GM18867 (cell line): ENCODE data around the gene ADAM8.

Source experiments
- ATAC-seq: cut with Tn5 transposase; IDR thresholded peaks from one replicate; pipeline ENCODE4 v1.9.1; 2021; ENCODE audit warnings: mild to moderate bottlenecking, moderate library complexity; ENCODE audit not compliant: unreplicated experiment

ADAM8 gene

DNA sequence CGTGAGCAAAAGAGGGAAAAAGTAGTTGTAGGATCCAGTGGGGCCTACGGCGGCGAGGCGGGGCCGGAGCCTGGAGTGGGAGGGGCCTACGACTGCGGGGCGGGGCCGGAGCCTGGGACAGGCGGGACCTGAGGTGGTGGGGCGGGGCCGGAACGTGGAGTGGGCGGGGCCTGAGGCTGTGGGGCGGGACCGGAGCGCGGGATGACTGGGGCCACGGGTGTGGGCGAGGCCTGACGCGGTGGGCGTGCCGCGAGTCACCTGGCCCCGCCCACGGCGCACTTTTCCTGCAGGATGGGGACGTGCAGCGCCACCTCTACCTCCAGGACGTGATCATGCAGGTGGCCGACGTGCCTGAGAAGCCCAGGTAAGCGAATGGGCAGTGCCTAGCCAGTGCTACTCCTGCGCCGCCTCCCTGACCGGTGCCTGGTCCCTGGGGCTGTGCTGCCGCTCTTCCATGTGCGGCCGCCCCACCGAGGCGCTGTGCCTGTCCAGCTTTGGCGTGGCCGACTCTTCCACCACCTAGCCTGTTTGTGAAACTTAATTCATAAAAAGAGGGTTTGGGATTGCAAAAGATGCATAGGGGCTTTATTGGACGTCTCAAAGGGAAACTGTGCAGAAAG lies 32.5 kb upstream of the ADAM8 start:
- peak; percentile 60 for ATAC-seq

DNA sequence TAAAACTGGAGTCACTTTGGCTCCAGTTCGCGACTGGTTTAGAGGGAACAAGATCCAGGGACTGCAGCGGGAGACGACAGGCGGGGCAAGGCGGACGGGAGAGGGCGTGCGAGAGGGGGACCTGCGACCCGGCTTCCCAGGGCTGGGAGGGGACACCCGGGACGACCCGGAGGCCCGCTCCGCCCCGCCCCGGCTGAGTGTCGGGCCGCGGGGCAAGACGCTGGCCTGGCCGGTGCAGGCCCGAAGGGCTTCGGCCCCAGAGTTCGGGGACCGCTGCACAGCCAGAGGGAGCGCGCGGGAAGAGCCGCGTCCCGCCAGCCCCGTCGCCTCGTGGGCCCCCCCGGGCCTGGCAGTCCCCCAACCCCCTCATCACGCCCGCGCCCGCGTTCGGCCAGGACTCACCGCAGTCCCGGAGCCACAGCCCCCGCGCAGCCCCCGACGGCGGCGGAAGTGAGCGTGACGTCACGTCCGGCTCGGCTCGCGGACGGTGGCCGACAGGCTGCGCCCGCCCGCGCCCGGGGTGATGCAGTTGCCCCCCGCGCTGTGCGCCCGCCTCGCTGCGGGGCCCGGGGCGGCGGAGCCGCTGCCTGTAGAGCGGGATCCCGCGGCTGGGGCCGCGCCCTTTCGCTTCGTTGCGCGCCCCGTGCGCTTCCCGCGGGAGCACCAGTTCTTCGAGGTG lies 31.9 kb upstream of the ADAM8 start, which contains the start of the genes TUBGCP2 and ZNF511:
TSS of gene TUBGCP2 (minus strand) at position 452 of the 679 bp plus-strand sequence. CDS start 5,931 bp downstream, outside the sequence.
TSS of gene ZNF511 (plus strand) at position 494 of the 679 bp plus-strand sequence. CDS start at position 524, 30 bp downstream.
- peak; percentile 82 for ATAC-seq

DNA sequence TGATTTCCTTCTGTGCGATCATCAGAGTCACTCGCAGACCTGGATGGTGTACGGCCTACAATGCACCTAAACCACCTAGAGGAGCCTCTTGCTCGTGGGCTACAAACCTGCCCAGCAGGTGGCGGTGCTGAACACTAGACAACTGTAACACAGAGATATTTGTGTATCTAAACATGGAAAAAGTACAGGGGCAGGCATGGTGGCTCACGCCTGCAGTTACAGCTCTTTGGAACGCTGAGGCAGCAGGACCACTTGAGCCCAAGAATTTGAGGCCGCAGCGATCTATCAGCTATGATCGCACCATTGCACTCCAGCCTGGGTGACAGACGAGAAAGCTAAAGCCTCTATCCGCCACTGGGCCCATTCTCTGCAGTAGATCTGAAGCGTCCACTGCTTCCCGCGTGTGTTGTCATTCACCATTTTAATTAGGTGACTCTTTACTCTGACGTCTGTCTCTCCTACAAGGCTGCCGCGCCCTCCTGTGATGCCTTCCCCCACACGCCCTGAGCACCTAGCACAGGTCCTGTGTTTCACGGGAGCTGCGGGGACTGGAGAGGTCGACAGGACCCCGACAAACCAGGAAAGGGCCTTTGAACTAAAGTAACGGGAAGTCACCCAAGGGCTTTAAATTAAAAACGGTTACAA lies 31.2 kb upstream of the ADAM8 start:
- peak; percentile 42 for ATAC-seq

DNA sequence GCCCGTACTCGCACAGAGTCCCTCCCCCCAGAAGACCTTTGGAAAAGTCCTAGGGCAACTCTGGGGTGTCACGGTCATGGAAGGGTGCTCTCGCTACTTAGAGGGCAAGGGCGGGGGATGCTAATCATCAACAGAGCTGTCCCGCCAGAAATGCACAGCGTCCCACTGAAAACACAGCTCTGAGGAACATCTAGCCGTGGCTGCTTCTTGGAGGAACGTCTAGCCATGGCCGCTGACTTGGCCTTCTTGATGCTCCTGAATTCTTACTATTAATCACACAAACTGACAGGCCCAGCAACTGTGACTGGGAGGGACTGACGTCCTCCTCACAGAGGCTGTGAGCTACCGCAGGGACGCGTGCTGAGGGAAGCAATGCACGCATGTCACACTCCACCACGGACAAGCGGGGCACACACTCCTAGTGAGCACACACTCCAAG lies 30.3 kb upstream of the ADAM8 start:
- no peak for ATAC-seq

DNA sequence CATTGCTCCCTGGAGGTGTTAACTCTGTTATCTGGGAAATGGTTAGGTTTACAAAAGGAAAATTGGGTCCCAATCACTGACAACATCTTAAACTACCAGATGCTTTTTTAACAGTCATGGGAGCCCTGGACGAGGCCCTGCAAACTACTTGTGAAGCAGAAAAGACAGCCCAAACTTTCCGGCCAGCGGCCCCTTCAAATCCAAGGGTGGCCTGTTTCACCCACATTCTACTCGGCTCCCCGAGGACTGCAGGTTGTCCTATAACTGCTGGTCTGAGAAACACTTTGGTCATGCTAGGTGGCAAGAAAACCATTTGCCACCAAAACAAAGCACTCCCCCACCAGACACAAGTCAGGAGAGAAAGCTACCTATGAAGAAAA lies 29.4 kb upstream of the ADAM8 start:
- no peak for ATAC-seq

DNA sequence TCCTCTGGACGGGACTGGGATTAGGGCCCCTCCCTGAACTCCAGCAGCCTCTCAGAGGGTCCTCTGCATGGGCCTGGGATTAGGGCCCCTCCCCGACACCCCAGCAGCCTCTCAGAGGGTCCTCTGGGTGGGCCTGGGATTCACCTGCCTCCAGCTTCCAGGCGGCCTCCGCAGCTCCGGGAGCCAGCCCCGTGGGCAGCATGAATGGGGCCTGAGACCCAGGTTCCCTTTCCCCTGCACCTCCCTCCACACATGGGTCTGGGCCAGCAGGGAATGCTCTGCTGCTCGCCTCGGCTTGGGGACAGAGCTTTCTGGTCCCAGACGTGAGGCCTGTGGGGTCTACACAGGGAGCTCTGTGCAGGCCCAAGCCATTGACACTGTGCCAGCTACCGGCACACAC lies 26.5 kb upstream of the ADAM8 start:
- ATAC-seq, result no peak

DNA sequence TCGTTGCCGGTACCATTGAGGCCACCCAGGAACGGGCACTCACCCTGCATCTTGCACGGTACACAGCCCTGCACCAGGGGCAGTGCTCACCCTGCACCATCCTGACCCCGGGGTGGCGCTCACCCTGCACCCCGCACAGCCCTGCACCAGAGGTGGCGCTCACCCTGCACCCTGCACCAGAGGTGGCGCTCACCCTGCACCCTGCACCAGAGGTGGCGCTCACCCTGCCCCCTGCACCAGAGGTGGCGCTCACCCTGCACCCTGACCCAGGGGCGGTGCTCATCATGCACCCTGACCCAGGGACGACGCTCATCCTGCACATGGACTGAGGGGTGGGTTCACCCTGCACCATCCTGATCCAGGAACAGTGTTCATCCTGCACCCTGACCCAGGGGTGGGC lies 25.6 kb upstream of the ADAM8 start:
- ATAC-seq, result no peak

DNA sequence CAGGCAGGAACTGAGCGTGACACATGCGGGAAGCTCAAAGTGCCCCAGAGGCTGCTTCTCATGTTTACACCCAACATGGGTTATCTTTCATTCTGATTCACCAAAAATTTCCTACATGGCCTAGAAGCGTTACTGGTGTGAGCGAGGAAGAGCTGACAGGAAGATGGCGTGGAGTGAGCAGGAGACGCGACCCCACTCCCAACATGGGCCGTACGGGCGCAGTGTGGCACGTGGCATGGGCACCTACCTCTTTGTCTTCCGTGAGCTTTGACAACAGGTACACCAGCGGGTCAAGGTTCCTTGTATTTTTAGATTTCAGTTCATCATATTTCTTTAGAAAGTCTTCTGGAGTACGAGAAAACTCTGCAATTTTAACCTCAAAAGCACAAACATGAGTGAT lies 23.1 kb upstream of the ADAM8 start:
- no peak for ATAC-seq

DNA sequence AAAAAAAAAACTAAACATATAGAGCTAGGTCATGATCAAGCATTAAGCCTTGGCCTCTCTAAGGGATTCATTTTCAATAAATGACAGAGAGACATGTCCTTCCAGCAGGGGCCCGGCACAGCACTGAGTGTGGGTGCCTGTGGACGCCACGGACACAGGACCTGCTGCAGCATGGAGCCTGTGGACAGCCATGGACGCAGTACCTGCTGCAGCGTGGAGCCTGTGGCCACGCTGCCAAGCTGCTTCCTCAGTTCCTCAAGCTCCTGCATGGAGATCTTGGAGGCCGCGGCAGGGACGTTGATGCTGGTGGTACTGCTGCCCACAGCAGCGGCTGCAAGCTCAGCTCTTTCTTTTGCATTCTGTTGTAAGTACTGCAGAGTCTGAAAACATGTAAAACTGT lies 22.6 kb upstream of the ADAM8 start:
- no peak for ATAC-seq

DNA sequence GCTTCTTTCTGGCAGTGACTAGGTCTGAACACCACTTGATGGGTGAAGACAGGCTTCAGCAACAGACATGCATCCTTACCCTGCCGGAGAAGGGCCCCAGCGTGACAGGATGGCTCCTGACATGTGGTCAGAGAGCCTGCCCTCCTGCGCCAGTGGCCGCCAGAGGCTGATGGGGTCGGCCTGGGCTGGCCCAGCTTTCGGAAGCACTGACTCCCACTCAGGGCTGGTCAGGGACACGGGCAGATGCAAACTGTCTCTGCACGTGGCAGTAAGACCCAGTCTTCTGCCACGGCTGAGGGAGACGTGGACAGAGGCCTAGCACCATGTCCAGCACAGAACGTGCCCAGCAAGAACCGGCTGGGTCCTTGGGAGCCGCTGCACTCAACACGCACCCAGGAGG lies 21.8 kb upstream of the ADAM8 start:
- no peak for ATAC-seq

DNA sequence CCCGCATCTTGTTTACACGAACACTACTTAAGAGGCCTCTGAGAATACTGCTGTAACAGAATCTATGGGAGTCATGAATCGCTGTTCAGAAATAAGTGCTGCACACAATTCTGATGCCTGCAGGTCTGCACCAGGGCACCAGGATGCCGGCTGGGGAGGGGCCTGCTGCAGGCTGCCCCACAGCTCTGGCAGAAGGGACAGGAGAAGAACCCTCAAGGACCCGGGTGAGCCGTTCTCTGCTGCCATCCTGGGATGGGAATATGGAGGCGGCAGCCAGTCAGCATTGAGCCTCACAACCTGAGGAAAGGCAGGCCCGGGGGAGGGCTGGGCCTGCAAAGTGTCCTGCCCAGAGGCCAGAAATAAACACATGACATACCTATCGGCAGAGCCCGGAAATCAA lies 20.8 kb upstream of the ADAM8 start:
- ATAC-seq, result no peak

DNA sequence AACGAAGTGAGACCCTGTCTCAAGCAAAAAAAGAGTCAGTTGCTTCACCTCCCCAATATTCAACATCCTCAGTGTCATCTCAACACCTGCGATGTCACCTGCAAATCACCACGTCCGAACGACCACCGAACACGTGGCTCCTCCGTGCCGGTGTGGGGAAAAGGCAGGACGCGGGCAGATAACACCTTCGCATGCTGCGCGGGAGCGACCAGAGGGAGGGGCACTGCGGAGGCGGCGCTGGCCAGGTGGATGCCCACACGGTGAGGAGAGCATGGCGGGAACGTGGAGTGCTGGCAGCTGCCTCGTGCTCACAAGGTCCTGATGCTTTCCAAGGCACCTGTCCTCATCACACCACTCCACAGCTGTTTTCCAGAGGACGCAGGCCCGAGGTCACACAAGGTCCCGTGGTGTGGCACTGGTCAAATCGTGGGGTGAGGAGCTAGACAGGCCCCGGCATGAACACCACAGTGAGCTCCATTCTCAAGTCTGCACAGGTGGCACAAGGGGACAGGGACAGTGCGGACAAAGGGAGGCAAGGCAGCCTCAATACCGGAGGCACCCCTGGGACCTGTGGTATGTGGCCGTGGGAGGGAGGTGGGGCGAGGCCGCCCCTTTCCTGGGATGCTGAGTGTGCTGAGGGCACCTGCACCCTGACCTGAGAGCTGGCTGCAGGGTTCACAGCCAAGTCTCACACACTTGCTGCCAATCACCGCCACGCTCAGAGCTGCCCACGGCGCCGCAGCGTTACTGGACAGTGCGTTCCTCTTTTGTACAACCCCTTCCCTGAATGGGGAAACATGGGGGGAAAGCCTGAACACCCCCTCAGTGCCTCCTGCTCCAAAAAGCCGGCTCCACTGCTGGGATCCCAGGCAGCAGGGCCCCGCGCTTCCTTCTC lies 19.0 kb upstream of the ADAM8 start:
- ATAC-seq, result no peak

DNA sequence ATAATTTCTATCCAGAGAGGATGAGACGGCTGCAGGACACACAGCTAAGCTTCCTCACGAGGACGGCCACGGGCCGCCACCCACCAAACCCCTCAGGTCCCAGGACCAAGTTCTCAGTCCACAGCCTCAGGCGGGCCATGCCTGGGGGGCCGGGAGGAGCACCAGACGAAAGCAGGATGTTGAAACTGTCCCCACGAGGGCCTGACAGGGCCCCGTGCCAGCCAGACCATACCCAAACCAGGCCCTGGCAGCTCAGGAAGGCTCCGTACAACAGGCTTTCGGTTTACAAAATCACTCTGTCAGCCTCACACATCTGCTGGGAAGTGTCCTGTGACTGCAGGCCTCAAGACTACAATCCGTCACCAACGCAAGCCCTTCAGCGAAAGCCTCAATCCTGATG lies 17.5 kb upstream of the ADAM8 start:
- no peak for ATAC-seq

DNA sequence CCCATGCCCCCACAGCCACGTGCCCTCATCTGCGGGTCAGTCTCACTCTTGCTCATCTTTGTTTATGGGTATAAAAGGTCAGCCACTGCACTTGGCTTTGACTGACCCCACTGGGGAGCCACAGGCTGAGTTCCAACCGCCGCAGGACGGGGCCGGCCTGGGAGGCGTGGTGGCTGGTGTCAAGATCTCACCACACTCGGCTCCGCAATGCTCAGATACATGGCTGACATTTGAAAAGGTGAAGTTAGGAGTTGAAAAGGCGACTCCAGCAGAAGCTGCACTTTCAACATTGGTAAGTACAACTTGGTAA lies 17.1 kb upstream of the ADAM8 start:
- ATAC-seq, result no peak

DNA sequence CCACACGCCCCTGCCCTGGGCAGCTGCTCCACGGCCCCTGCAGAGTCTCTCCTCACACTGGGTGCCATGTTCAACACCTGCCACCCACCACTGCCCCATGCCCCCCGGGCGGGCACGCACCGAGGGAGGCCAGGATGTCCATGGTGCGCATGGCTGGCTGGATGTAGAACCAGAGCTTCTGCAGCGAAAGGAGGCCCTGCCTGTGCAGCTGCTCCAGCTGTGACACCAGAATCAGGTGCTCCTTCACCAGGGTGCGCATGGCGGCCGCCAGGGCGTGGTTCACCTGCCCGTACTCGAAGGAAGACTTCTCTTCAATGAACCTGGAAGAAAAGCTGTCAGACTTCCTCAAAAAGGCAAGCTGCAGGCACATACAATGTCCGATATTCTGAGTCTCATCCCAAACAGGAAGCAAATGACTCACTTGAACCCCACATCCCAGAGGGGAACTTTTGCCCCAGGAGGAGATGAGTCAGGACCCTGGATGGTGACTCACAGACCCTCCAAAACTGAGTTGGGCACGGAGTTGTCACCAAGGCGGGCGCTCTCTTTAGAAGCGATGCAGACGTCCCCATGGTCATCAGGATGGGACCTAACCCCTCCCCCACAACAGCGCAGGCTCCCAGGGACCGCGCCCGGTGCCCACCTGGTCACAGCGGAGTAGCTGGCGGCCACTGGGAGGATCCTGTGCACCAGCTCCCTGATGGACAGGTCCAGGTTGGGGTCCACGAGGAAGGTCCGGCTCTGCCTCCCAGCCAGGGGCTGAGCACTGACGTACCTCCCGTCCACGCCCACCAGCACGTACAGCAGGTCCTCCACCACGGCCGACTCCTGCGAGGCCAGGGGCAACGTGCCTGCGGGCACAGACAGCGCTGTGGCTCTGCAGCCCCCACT lies 16.5 kb upstream of the ADAM8 start:
- no peak for ATAC-seq

DNA sequence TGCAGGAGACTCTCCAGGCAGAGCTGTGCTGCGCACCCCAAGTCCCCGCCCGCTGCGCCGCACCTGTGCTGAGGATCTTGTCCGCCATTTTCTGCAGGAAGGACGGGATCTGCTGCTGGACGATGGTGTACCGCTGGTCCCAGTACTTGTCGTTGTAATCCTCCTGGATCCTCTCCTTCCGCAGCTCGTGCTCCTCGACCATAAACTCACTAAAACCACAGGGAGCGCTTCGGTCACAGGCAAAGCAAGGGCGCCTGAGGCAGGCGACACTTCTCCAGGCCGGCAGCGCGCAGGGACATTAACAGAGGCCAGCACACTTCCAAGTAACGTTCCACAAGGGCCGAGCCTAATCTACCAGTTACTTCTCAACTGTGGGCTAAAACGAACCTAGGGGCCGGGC lies 13.1 kb upstream of the ADAM8 start:
- ATAC-seq, result no peak

DNA sequence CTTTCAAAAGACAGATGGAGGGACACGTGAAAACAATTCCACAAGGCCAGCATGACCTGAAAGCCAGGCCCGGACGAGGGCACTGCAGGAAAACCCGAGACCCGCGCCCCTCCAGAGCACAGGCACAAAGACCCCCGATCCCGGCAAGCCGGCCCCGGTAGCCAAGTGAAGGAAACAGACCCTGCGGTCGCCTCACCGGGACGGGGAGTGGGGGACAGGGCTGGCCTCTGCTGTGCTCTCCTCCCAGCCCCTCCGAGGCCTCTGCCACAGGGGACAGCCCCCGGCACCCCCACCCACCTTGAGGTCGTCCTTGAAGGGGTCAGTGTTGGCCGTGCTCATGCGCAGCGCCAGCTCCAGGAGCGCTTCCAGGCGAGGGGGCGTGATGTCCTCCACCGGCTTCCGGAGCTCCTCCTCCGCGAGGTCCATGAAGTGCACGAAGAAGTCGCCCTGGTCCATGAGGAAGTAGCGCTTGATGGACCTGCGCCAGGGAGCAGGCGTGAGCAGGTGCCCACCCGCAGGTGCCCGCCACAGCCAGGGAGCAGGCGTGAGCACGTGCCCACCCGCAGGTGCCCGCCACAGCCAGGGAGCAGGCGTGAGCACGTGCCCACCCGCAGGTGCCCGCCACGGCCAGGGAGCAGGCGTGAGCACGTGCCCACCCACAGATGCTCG lies 11.3 kb upstream of the ADAM8 start:
- no peak for ATAC-seq

DNA sequence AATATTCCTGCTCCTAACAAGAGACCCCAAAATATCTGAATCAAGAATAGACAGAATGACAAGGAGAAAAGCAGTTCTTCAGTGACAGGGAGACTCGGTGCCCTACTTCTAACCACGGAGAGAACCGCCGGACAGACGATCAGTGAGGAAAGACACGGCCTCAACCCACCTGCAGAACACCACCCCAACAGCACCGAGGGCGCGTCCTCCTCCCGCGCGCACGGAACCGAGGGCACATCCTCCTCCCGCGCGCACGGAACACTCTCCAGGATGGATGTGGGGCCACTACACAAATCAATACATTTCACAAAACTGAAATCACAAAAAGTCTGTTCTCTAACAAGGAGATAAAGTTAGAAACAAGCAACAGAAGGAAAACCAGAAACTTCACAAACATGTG lies 9.7 kb upstream of the ADAM8 start:
- no peak for ATAC-seq

DNA sequence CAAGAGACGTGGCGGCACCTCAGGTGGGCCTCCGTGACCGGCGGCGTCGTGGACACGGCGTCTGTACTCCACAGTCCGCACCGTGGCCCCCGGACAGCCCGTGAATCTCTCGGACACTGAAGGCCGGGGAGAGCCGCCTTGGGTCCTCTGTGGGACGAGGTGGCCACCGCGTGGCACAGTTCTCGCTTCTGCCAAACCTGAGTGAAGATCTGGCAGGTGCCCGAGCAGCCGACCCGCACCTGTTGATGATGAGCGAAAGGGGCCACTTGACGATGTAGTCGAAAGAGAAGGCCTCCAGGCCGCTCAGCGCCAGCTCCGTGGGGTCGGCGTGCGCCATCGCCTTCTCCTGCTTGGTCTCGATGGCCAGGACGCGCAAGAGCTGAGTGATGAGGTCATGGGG lies 8.5 kb upstream of the ADAM8 start:
- no peak for ATAC-seq

DNA sequence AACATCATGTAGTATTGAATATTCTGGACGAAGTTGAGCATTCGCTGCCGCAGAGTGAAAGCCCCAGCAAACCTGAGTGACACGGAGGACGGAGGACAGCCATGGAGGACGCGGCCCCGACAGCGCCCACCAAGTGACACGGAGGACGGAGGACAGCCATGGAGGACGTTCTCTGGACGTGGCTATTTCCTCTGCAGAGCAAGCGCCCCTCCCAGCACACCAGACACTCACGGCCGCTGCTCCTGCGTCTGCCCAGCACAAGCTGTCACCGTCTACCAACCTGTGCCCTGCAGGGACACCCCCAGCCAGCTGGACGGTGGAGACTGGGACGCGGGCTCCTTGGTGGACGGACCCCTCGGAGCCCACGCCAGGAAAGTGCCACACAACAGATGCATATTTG lies 7.3 kb upstream of the ADAM8 start:
- no peak for ATAC-seq
